ENCODE results near the gene ALDH8A1. TPM values are rescaled to one million over a fixed set of nuclear protein-coding genes. Genes with fewer than 3 reads are reported as not detected.
"Not testable (repeated sequence)": the region's sequence is repeated elsewhere in the genome, so short reads cannot be mapped to it uniquely, and the experiment has no call there.

The ALDH8A1 gene
- total RNA-seq, 2 experiments from 2014 or later: 0.89 to 1.0 TPM

GRCh38 chr6:134925800-134926199 is 24.1 kb downstream of the ALDH8A1 start:
- Mint-ChIP-seq H3K4me3 (no peak overlapping the region), H3K4me1 (peaks cover 6% of the 10 kb centered on the region), H3K27ac (no peak overlapping the region), H3K27me3 (no peaks in the 10 kb centered on the region), H3K36me3 (ENCODE audit: low read depth) (no peaks in the 10 kb centered on the region), H3K9me3 (no peaks in the 10 kb centered on the region)
- no peak for DNase-seq
- CTCF ChIA-PET: interaction anchor here (0.6 kb wide), 1 partner anchor 844 kb away, joined by 3 read pairs; no protein-coding TSS in a partner anchor
- POLR2A ChIA-PET: no interaction called here

GRCh38 chr6:134921721-134922261 is 28.1 kb downstream of the ALDH8A1 start:
- ChIA-PET CTCF (interaction anchor here (1.1 kb wide), 1 partner anchor 13 kb away, joined by 3 read pairs; no protein-coding TSS in a partner anchor), POLR2A (no interaction called here)
- H3K4me1 Mint-ChIP-seq: no peaks in the 10 kb centered on the region
- no peak overlapping the region for H3K27ac Mint-ChIP-seq
- no peaks in the 10 kb centered on the region for H3K27me3 Mint-ChIP-seq
- no peak for DNase-seq
- H3K36me3 Mint-ChIP-seq (ENCODE audit: low read depth): no peaks in the 10 kb centered on the region
- H3K4me3 Mint-ChIP-seq: no peak overlapping the region
- no peaks in the 10 kb centered on the region for H3K9me3 Mint-ChIP-seq

- POLR2A ChIA-PET: no interaction called here
- Mint-ChIP-seq H3K36me3 (ENCODE audit: low read depth) (no peaks in the 10 kb centered on the region), H3K9me3 (no peaks in the 10 kb centered on the region), H3K4me3 (no peak overlapping the region), H3K4me1 (no peaks in the 10 kb centered on the region), H3K27ac (no peak overlapping the region), H3K27me3 (no peaks in the 10 kb centered on the region)
- DNase-seq: no peak
- CTCF ChIA-PET: interaction anchor here (0.8 to 1.4 kb wide), 3 partner anchors 14 to 109 kb away, joined by 3 read pairs; no protein-coding TSS in a partner anchor
Observed at GRCh38 chr6:134921276-134921675, 28.6 kb downstream of the ALDH8A1 start.

GRCh38 chr6:134920422-134920821 is 29.5 kb downstream of the ALDH8A1 start:
- Mint-ChIP-seq H3K4me1 (no peaks in the 10 kb centered on the region), H3K36me3 (ENCODE audit: low read depth) (no peaks in the 10 kb centered on the region), H3K4me3 (no peak overlapping the region), H3K9me3 (no peaks in the 10 kb centered on the region), H3K27ac (no peak overlapping the region), H3K27me3 (no peaks in the 10 kb centered on the region)
- no peak for DNase-seq
- ChIA-PET POLR2A (no interaction called here), CTCF (interaction anchor here (0.8 to 1.4 kb wide), 4 partner anchors 11 to 568 kb away, joined by 3 read pairs; no protein-coding TSS in a partner anchor)

GRCh38 chr6:134918418-134918961 is 31.4 kb downstream of the ALDH8A1 start:
- H3K4me3 Mint-ChIP-seq: no peak overlapping the region
- CTCF ChIA-PET: interaction anchor here (0.9 to 1.5 kb wide), 6 partner anchors 10 to 807 kb away, joined by 3 to 6 read pairs (median 4); no protein-coding TSS in a partner anchor
- H3K27ac Mint-ChIP-seq: no peak overlapping the region
- no peak for DNase-seq
- H3K27me3 Mint-ChIP-seq: no peaks in the 10 kb centered on the region
- no peaks in the 10 kb centered on the region for H3K36me3 Mint-ChIP-seq (ENCODE audit: low read depth)
- H3K9me3 Mint-ChIP-seq: no peaks in the 10 kb centered on the region
- no peaks in the 10 kb centered on the region for H3K4me1 Mint-ChIP-seq
- POLR2A ChIA-PET: no interaction called here

GRCh38 chr6:134911547-134911946 is 38.4 kb downstream of the ALDH8A1 start:
- Mint-ChIP-seq H3K4me1 (no peaks in the 10 kb centered on the region), H3K36me3 (ENCODE audit: low read depth) (no peaks in the 10 kb centered on the region), H3K9me3 (no peaks in the 10 kb centered on the region), H3K27me3 (peaks cover 2% of the 10 kb centered on the region), H3K4me3 (no peak overlapping the region), H3K27ac (no peak overlapping the region)
- DNase-seq: no peak
- POLR2A ChIA-PET: no interaction called here
- CTCF ChIA-PET: no interaction called here

GRCh38 chr6:134910593-134910935 is 39.3 kb downstream of the ALDH8A1 start:
- Mint-ChIP-seq H3K4me3 (no peak overlapping the region), H3K4me1 (no peaks in the 10 kb centered on the region), H3K27ac (no peak overlapping the region), H3K9me3 (no peaks in the 10 kb centered on the region), H3K27me3 (peaks cover 2% of the 10 kb centered on the region), H3K36me3 (ENCODE audit: low read depth) (no peaks in the 10 kb centered on the region)
- ChIA-PET POLR2A (no interaction called here), CTCF (no interaction called here)
- no peak for DNase-seq

- Mint-ChIP-seq H3K9me3 (no peaks in the 10 kb centered on the region), H3K27ac (no peak overlapping the region), H3K4me1 (no peaks in the 10 kb centered on the region), H3K36me3 (ENCODE audit: low read depth) (no peaks in the 10 kb centered on the region), H3K27me3 (peaks cover 2% of the 10 kb centered on the region), H3K4me3 (no peak overlapping the region)
- ChIA-PET POLR2A (no interaction called here), CTCF (interaction anchor here (1.1 to 1.4 kb wide), 3 partner anchors 9 to 18 kb away, joined by 3 to 4 read pairs (median 3); no protein-coding TSS in a partner anchor)
- DNase-seq: no peak
Observed at GRCh38 chr6:134909701-134910592, 40.0 kb downstream of the ALDH8A1 start.

GRCh38 chr6:134908906-134909516 is 40.9 kb downstream of the ALDH8A1 start:
- Mint-ChIP-seq H3K4me1 (no peaks in the 10 kb centered on the region), H3K9me3 (no peaks in the 10 kb centered on the region), H3K36me3 (ENCODE audit: low read depth) (no peaks in the 10 kb centered on the region), H3K27me3 (peaks cover 2% of the 10 kb centered on the region), H3K27ac (no peak overlapping the region), H3K4me3 (no peak overlapping the region)
- peak; percentile 12 for DNase-seq
- ChIA-PET POLR2A (no interaction called here), CTCF (interaction anchor here (1.1 to 1.4 kb wide), 3 partner anchors 10 to 18 kb away, joined by 3 to 4 read pairs (median 3); no protein-coding TSS in a partner anchor)

GRCh38 chr6:134904731-134905130 is 45.2 kb downstream of the ALDH8A1 start:
- H3K27ac Mint-ChIP-seq; H3K4me3 Mint-ChIP-seq; H3K4me1 Mint-ChIP-seq; H3K27me3 Mint-ChIP-seq; H3K9me3 Mint-ChIP-seq; H3K36me3 Mint-ChIP-seq (ENCODE audit: low read depth); POLR2A ChIA-PET; DNase-seq: not testable (repeated sequence)
- CTCF ChIA-PET: interaction anchor here (0.6 kb wide), 1 partner anchor 248 kb away, joined by 3 read pairs; no protein-coding TSS in a partner anchor

GRCh38 chr6:134903448-134903847 is 46.5 kb downstream of the ALDH8A1 start:
- DNase-seq: no peak
- ChIA-PET CTCF (interaction anchor here (1.3 kb wide), 1 partner anchor 13 kb away, joined by 3 read pairs; no protein-coding TSS in a partner anchor), POLR2A (interaction anchor here (0.5 kb wide), 1 partner anchor 130 kb away, joined by 3 read pairs; no protein-coding TSS in a partner anchor)
- no peak overlapping the region for H3K4me3 Mint-ChIP-seq
- no peak overlapping the region for H3K27ac Mint-ChIP-seq
- H3K27me3 Mint-ChIP-seq: no peaks in the 10 kb centered on the region
- no peaks in the 10 kb centered on the region for H3K36me3 Mint-ChIP-seq (ENCODE audit: low read depth)
- no peaks in the 10 kb centered on the region for H3K9me3 Mint-ChIP-seq
- no peaks in the 10 kb centered on the region for H3K4me1 Mint-ChIP-seq

- POLR2A ChIA-PET: interaction anchor here (0.5 kb wide), 1 partner anchor 129 kb away, joined by 3 read pairs; no protein-coding TSS in a partner anchor
Observed at GRCh38 chr6:134902936-134903335, 47.0 kb downstream of the ALDH8A1 start.

More at GRCh38 chr6:134902936-134903335, 47.0 kb downstream of the ALDH8A1 start:
- DNase-seq: no peak
- no peak overlapping the region for H3K27ac Mint-ChIP-seq
- no peaks in the 10 kb centered on the region for H3K36me3 Mint-ChIP-seq (ENCODE audit: low read depth)
- H3K4me1 Mint-ChIP-seq: no peaks in the 10 kb centered on the region
- CTCF ChIA-PET: interaction anchor here (1.3 kb wide), 1 partner anchor 13 kb away, joined by 3 read pairs; no protein-coding TSS in a partner anchor
- H3K9me3 Mint-ChIP-seq: no peaks in the 10 kb centered on the region
- H3K4me3 Mint-ChIP-seq: no peak overlapping the region
- no peaks in the 10 kb centered on the region for H3K27me3 Mint-ChIP-seq
